Urinary bladder (tissue), 4 donors: Measurements from ENCODE around the gene MCTP1. TPM values are rescaled to one million over a fixed set of nuclear protein-coding genes. Genes with fewer than 3 reads are reported as not detected.

ENCODE experiments used
- DNase-seq: peaks from one replicate; pipeline ENCODE4 v3.0.0-alpha.2; 2015; ENCODE audit errors: extremely low spot score
- H3K27ac ChIP-seq: one replicate; pipeline ENCODE4 v1.5.1; 2013; ENCODE audit warnings: low read depth, mild to moderate bottlenecking, moderate library complexity
- H3K36me3 ChIP-seq: one replicate; pipeline ENCODE4 v1.6.1; 2013; ENCODE audit warnings: mild to moderate bottlenecking, moderate library complexity; ENCODE audit not compliant: insufficient read depth
- H3K4me1 ChIP-seq: one replicate; pipeline ENCODE4 v1.6.1; 2013; ENCODE audit warnings: mild to moderate bottlenecking, moderate library complexity; ENCODE audit not compliant: insufficient read depth
- H3K4me3 ChIP-seq: one replicate; pipeline ENCODE4 v1.5.1; 2013; ENCODE audit warnings: low read depth, low read length
- WGBS: extraction: QIAGEN DNeasy Blood & Tissue Kit; methylation state at CpG from one replicate; pipeline ENCODE4 v1.1.7; 2013; 5-methylcytosine and 5-hydroxymethylcytosine counted together
- polyA plus RNA-seq: library from polyadenylated mRNA; stranded (reverse); fragments of 200-250 nt; gene quantifications from one replicate; pipeline ENCODE4 v1.2.3, GENCODE V29; 2013
- total RNA-seq: library from RNA; depleted of rRNA; stranded (reverse); fragments of >200 nt; gene quantifications from one replicate; pipeline ENCODE4 v1.2.3, GENCODE V29; 2014
- donor health status: healthy with polysubstance abuse.
- donor health status: healthy.

Gene MCTP1
- total and polyA plus RNA-seq, 2 donors = 10.5 to 45.7 TPM

DNA sequence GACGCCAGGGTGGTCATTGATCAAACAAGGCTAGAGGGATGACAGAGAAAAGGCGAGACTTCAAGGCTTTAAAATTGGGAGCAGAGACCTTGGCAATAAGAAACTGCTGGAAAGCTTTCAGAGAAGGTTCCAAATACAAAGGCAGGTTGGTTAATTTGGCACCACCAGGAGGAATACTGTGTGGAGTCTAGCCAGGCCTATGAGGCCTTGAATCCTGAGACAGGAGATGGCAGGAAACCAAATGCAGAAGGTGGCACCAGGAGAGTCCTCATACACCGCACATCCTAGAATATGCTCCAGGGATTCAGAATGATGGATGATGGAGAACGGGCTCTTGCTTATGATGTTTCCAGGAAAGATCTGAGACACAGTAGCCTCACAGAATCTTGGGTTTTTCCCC is 90.0 kb downstream of the MCTP1 start:
- H3K4me1 ChIP-seq = no peaks in the 10 kb centered on the region
- no peak overlapping the region for H3K27ac ChIP-seq
- H3K36me3 ChIP-seq = no peaks in the 10 kb centered on the region
- no peak for DNase-seq
- H3K4me3 ChIP-seq = no peak overlapping the region
- whole genome bisulfite sequencing = 90% methylated on average over 4 of the region's 4 CpGs

- 81% methylated on average over 2 of the region's 2 CpGs for WGBS
- H3K4me3 ChIP-seq = no peak overlapping the region
Observed at GRCh38 chr5:95191330-95191729, 93.6 kb downstream of the MCTP1 start.

DNA sequence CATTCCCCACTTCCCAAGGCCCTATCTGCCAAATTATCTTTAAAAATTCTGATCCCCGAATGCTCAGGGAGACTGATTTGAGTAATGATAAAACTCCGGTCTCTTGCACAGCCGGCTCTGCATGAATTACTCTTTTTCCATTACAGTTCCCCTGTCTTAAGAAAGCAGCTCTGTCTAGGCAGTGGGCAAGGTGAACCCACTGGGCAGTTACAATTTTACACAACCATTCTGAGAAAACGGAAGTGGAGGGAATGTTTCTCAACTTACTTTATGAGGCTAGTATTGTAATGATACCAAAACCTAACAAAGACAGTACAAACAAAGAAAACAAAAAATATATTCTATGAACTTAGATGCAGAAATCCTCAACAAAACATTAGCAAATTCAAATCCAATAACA is 100.0 kb downstream of the MCTP1 start:
- DNase-seq = no peak
- H3K36me3 ChIP-seq = no peaks in the 10 kb centered on the region
- 75% methylated on average over 4 of the region's 4 CpGs for WGBS

More at GRCh38 chr5:95191330-95191729, 93.6 kb downstream of the MCTP1 start:
- H3K27ac ChIP-seq = no peak overlapping the region
- no peak for DNase-seq
- H3K4me1 ChIP-seq = no peaks in the 10 kb centered on the region
- H3K36me3 ChIP-seq = no peaks in the 10 kb centered on the region

GRCh38 chr5:95181644-95182043 is 103.2 kb downstream of the MCTP1 start:
- Histone ChIP-seq H3K4me1 (no peaks in the 10 kb centered on the region), H3K36me3 (no peaks in the 10 kb centered on the region), H3K27ac (no peak overlapping the region), H3K4me3 (no peak overlapping the region)
- no peak for DNase-seq
- WGBS = 79% methylated on average over 3 of the region's 3 CpGs

More for the DNA sequence above, 100.0 kb downstream of the MCTP1 start:
- no peaks in the 10 kb centered on the region for H3K4me1 ChIP-seq
- H3K4me3 ChIP-seq = no peak overlapping the region
- H3K27ac ChIP-seq = no peak overlapping the region

- Histone ChIP-seq H3K27ac (no peak overlapping the region), H3K4me1 (no peaks in the 10 kb centered on the region), H3K4me3 (no peak overlapping the region), H3K36me3 (no peaks in the 10 kb centered on the region)
- 41% methylated on average over 4 of the region's 4 CpGs for WGBS
- DNase-seq = no peak
Observed at GRCh38 chr5:95178046-95178651, 106.7 kb downstream of the MCTP1 start.

- Histone ChIP-seq H3K36me3 (no peaks in the 10 kb centered on the region), H3K4me3 (no peak overlapping the region), H3K27ac (no peak overlapping the region), H3K4me1 (no peaks in the 10 kb centered on the region)
- WGBS = 92% methylated on average over 4 of the region's 4 CpGs
- DNase-seq = no peak
Observed at GRCh38 chr5:95177456-95177855, 107.4 kb downstream of the MCTP1 start.

DNA sequence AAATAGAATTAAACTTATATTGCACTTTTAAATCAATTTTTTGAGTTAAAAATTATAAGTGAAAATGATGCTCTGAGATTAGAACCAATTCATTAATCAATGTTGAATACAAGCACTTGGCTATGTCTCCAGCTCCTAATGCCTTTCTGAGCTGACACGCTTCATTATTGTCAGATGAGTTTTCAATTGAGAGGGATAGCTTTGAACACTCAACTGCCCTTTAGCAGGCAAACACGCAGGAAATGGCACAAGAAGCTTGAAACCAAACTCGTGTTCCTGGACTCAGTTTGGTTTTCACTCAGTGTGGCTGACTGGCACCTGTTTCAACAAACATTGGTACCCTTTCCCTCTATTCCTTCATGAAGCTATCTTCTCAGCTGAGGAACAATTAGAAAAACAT is 109.8 kb downstream of the MCTP1 start:
- H3K36me3 ChIP-seq = no peaks in the 10 kb centered on the region
- no peak for DNase-seq
- H3K27ac ChIP-seq = no peak overlapping the region
- no peak overlapping the region for H3K4me3 ChIP-seq
- WGBS = 73% methylated on average over 3 of the region's 3 CpGs
- H3K4me1 ChIP-seq = no peaks in the 10 kb centered on the region

- Histone ChIP-seq H3K4me3 (no peak overlapping the region), H3K4me1 (no peaks in the 10 kb centered on the region), H3K27ac (no peak overlapping the region), H3K36me3 (no peaks in the 10 kb centered on the region)
- no peak for DNase-seq
Observed at GRCh38 chr5:95172659-95173058, 112.2 kb downstream of the MCTP1 start.

- Histone ChIP-seq H3K36me3 (no peaks in the 10 kb centered on the region), H3K4me1 (no peaks in the 10 kb centered on the region), H3K4me3 (no peak overlapping the region), H3K27ac (no peak overlapping the region)
- WGBS = 89% methylated on average over 2 of the region's 2 CpGs
- no peak for DNase-seq
Observed at GRCh38 chr5:95164861-95165260, 120.0 kb downstream of the MCTP1 start.

- H3K27ac ChIP-seq = no peak overlapping the region
- DNase-seq = no peak
- H3K36me3 ChIP-seq = no peaks in the 10 kb centered on the region
- no peaks in the 10 kb centered on the region for H3K4me1 ChIP-seq
- no peak overlapping the region for H3K4me3 ChIP-seq
Observed at GRCh38 chr5:95163079-95163478, 121.8 kb downstream of the MCTP1 start.

DNA sequence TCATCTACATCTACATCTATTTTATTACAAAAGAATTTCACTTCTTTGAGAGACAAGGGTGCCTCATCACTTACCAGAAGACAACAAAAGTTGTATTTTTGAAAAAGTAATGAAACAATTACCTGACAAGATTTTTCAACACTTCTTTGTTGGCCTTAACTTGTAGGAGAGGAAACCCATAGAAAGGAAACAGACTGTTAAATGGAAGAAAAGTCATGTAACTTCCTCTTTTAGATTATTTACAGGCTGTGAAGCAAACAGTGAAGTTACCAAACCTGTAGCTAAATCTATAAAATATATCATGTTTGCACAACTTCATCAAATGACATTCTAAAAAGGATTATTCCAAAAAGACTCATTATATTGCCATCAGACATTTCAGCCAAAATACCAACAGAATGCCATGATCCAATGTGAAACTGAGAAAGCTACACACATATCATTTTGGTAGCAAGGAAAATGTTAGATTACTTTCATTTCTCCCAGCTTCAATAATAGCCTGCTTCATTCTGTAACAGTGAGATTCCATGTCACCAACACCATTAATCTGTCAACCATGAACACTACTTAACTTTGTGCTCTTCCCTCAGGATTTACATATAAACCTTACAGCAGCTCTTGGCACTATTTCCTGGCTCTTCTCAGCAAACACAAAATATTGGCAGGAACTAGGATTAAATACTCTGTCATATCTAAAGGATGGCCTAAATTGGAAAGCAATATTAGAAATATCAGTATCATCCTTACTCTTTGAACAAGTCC is 122.5 kb downstream of the MCTP1 start:
- no peaks in the 10 kb centered on the region for H3K36me3 ChIP-seq
- H3K27ac ChIP-seq = no peak overlapping the region
- H3K4me1 ChIP-seq = no peaks in the 10 kb centered on the region

GRCh38 chr5:95159603-95160002 is 125.3 kb downstream of the MCTP1 start:
- H3K4me1 ChIP-seq = no peaks in the 10 kb centered on the region
- no peak overlapping the region for H3K4me3 ChIP-seq
- no peak overlapping the region for H3K27ac ChIP-seq
- 83% methylated on average over 1 of the region's 1 CpG for WGBS
- no peak for DNase-seq
- H3K36me3 ChIP-seq = no peaks in the 10 kb centered on the region

More for the DNA sequence above, 122.5 kb downstream of the MCTP1 start:
- no peak for DNase-seq
- H3K4me3 ChIP-seq = no peak overlapping the region

DNA sequence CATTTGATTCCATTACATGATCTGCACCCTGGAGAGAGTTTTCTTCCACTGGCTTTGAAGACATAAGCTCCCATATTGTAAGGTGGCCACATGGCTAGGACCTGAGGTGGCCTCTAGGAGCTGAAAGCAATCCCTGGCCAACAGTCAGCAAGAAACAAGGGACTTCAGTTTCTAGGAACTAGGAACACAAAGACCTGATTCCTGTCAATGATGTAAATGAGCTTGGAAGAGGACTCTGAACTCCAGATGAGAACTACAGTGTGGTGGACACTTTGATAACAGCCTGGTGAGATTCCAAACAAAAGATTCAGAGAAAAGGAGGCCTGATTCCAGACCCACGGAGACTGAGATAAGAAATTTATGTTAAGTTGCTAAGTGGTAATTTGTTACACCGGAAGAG is 129.0 kb downstream of the MCTP1 start:
- no peak for DNase-seq
- no peak overlapping the region for H3K27ac ChIP-seq
- WGBS = 48% methylated on average over 2 of the region's 2 CpGs

GRCh38 chr5:95153511-95153910 is 131.4 kb downstream of the MCTP1 start:
- no peak for DNase-seq
- no peaks in the 10 kb centered on the region for H3K4me1 ChIP-seq
- H3K27ac ChIP-seq = no peak overlapping the region

More for the DNA sequence above, 129.0 kb downstream of the MCTP1 start:
- H3K4me3 ChIP-seq = no peak overlapping the region
- no peaks in the 10 kb centered on the region for H3K4me1 ChIP-seq
- H3K36me3 ChIP-seq = no peaks in the 10 kb centered on the region

More at GRCh38 chr5:95153511-95153910, 131.4 kb downstream of the MCTP1 start:
- 40% methylated on average over 2 of the region's 2 CpGs for WGBS
- Histone ChIP-seq H3K36me3 (no peaks in the 10 kb centered on the region), H3K4me3 (no peak overlapping the region)
